Transverse colon (tissue), 4 donors: Measurements from ENCODE around the gene UNC119. TPM values are rescaled to one million over a fixed set of nuclear protein-coding genes. Genes with fewer than 3 reads are reported as not detected.

Experiments used
- DNase-seq: peaks from one replicate; pipeline ENCODE4 v3.0.0-alpha.2; 2019
- H3K27ac ChIP-seq, 4 donors: fragments of 200-600 bp; sonication (generic); 2 replicates each; pipeline ENCODE4 v1.5.1; 2016 to 2018; ENCODE audit warnings: inconsistent platforms in 4 of 4
- H3K27me3 ChIP-seq: fragments of 200-600 bp; sonication (generic); 2 replicates; pipeline ENCODE4 v1.5.1; 2017; ENCODE audit warnings: inconsistent platforms
- H3K36me3 ChIP-seq, 4 donors: fragments of 200-600 bp; sonication (generic); 2 replicates each; pipeline ENCODE4 v1.5.1; 2017 to 2019; ENCODE audit warnings: inconsistent platforms in 4 of 4
- H3K4me1 ChIP-seq, 4 donors: fragments of 200-600 bp; sonication (generic); 2 replicates each; pipeline ENCODE4 v1.5.1; 2017 to 2020; ENCODE audit warnings: inconsistent platforms in 4 of 4
- H3K4me3 ChIP-seq, 4 donors: fragments of 200-600 bp; sonication (generic); 1 replicate in 1 of 4; 2 replicates in 3 of 4; pipeline versions ENCODE4 v1.5.1 to v1.6.1; 2017 to 2019; ENCODE audit warnings: inconsistent platforms in 4 of 4
- H3K9me3 ChIP-seq, 2 donors: fragments of 200-600 bp; sonication (generic); 2 replicates each; pipeline ENCODE4 v1.5.1; 2017 to 2019; ENCODE audit warnings: inconsistent platforms in 2 of 2
- EP300 ChIP-seq: sonication (generic); formaldehyde crosslinking; IDR thresholded peaks from one replicate; pipeline ENCODE4 v1.6.1; 2017; ENCODE audit warnings: antibody characterized with exemption, low read depth
- POLR2A ChIP-seq: fragments of 450-650 bp; IDR thresholded peaks from one replicate; pipeline ENCODE4 v1.6.1; 2016; ENCODE audit warnings: antibody characterized with exemption, mild to moderate bottlenecking, moderate library complexity
- POLR2AphosphoS5 ChIP-seq, 3 donors: sonication (generic); formaldehyde crosslinking; IDR thresholded peaks; one replicate each; pipeline ENCODE4 v1.6.1; 2016; ENCODE audit warnings: antibody characterized with exemption in 3 of 3
- WGBS, 2 donors: methylation state at CpG; one replicate each; pipeline ENCODE4 v1.1.5; 2018; ENCODE audit warnings: low coverage in 1 of 2; 5-methylcytosine and 5-hydroxymethylcytosine counted together
- in situ Hi-C, 4 donors: fragments of 200-750 bp; cut with MboI; loops; one replicate each; pipeline versions ENCODE4 v1.15.0 to v1.15.1; 2017; ENCODE audit warnings: low sequenced_read_pairs in 3 of 4, low pct_ligation_motif_present in 1 of 4, low pct_unique_long_range_greater_than_20kb in 1 of 4
- intact Hi-C: fragments of 100-400 bp; cut with DNase I; formaldehyde crosslinking; loops from one replicate; pipeline ENCODE4 v1.15.1; 2023; ENCODE audit warnings: low total_unique reads
- total RNA-seq, 4 donors: library from RNA; depleted of rRNA; stranded (reverse); fragments of >200 nt; gene quantifications; one replicate each; pipeline ENCODE4 v1.1.0, GENCODE V29; 2016
- TF ChIP-seq, protein P1 (sequence below), 5 experiments: fragments of 200-600 bp in 3 of 5; fragments of 450-650 bp in 2 of 5; sonication (generic) in 3 of 5; IDR thresholded peaks; 1 replicate in 2 of 5; 2 replicates in 3 of 5; pipeline ENCODE4 v1.5.1; 2016 to 2017; ENCODE audit warnings: antibody characterized with exemption in 5 of 5, inconsistent platforms in 3 of 5, mild to moderate bottlenecking in 2 of 5, moderate library complexity in 1 of 5

The UNC119 gene
- total RNA-seq, 4 donors from 2014 or later, result 16.4 to 52.4 (median 32.8) TPM

GRCh38 chr17:28554565-28554964 lies 2.1 kb upstream of the UNC119 start:
- peaks cover 0 to 49% (median 16%) of the 10 kb centered on the region in 4 donors for H3K36me3 ChIP-seq
- no peaks in the 10 kb centered on the region for H3K27me3 ChIP-seq
- TF ChIP-seq, protein P1, sequence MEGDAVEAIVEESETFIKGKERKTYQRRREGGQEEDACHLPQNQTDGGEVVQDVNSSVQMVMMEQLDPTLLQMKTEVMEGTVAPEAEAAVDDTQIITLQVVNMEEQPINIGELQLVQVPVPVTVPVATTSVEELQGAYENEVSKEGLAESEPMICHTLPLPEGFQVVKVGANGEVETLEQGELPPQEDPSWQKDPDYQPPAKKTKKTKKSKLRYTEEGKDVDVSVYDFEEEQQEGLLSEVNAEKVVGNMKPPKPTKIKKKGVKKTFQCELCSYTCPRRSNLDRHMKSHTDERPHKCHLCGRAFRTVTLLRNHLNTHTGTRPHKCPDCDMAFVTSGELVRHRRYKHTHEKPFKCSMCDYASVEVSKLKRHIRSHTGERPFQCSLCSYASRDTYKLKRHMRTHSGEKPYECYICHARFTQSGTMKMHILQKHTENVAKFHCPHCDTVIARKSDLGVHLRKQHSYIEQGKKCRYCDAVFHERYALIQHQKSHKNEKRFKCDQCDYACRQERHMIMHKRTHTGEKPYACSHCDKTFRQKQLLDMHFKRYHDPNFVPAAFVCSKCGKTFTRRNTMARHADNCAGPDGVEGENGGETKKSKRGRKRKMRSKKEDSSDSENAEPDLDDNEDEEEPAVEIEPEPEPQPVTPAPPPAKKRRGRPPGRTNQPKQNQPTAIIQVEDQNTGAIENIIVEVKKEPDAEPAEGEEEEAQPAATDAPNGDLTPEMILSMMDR (IDR thresholded peaks at IDR 0.05), result no peak
- TF ChIP-seq EP300, result no peak
- TF ChIP-seq POLR2AphosphoS5 (IDR thresholded peaks at IDR 0.05), result no peak
- no peak for TF ChIP-seq POLR2A
- no peak overlapping the region for H3K27ac ChIP-seq
- 97% methylated on average over 6 of the region's 6 CpGs; no CpG with 5 or more reads in 1 of the 2 donors for WGBS, 2 donors
- in situ Hi-C loops, result no loop called here
- H3K9me3 ChIP-seq, result no peaks in the 10 kb centered on the region
- no peak overlapping the region for H3K4me3 ChIP-seq
- no peak for DNase-seq
- intact Hi-C loops, result no loop called here
- peaks cover 4 to 23% (median 8%) of the 10 kb centered on the region in 4 donors for H3K4me1 ChIP-seq

- peaks cover 0 to 35% (median 10%) of the 10 kb centered on the region in 4 donors for H3K36me3 ChIP-seq
- in situ Hi-C loops, result no loop called here
- 88 to 89% methylated on average over 5 of the region's 5 CpGs for WGBS, 2 donors
- H3K4me3 ChIP-seq, result peak overlapping the region in 2 of 4 donors; percentile 56 to 91
- intact Hi-C loops, result no loop called here
- H3K27ac ChIP-seq, result peak overlapping the region in 2 of 4 donors; percentile 77 to 89
- H3K4me1 ChIP-seq, result peaks cover 4 to 36% (median 8%) of the 10 kb centered on the region in 4 donors
- no peaks in the 10 kb centered on the region for H3K27me3 ChIP-seq
- no peaks in the 10 kb centered on the region for H3K9me3 ChIP-seq
- no peak for DNase-seq
- no peak for TF ChIP-seq POLR2AphosphoS5 (IDR thresholded peaks at IDR 0.05)
- no peak for TF ChIP-seq POLR2A
- TF ChIP-seq EP300, result no peak
- TF ChIP-seq, protein P1 (IDR thresholded peaks at IDR 0.05), result no peak
Measured at GRCh38 chr17:28553000-28553505, 629 bp upstream of the UNC119 start.

DNA sequence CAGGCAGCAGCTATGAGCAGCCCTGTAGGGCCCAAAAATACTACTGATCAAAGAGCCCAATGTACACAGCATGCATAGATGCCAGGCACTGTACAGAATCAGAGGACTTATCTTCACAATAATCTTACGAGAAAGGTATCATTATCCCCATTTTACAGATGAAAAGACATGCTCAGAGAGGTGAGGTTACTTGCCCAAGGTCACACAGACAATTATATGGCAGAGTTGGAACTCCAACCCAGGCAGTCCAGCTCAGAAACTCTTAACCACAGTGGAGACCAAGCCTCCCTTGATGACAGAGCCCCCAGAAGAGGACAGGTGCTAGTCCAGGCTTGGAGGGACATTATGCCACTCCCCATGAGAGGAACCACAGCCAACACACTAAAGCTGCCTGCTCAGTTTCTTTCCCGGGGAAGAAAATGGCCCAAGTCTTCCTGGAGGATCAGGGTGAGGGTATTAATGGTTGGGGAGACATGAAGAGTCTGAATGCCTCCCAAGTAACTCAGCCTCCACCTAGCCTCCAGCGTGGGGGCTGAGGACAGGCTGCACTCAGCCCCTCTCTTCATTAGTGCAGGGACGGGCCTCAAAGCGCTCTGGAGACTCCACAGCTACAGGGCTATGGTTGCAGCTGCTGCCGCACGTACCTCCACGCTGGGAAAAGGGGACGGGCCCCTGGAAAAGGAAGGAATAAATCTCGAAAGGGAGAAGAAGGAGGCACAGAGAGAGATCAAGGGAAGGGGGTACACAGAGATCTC lies 826 bp downstream of the UNC119 start:
- Histone ChIP-seq H3K27ac (peak overlapping the region; percentile 74 to 89 (median 80)), H3K4me3 (peak overlapping the region; percentile 56 to 91 (median 72)), H3K9me3 (no peaks in the 10 kb centered on the region), H3K4me1 (peaks cover 4 to 37% (median 8%) of the 10 kb centered on the region in 4 donors), H3K27me3 (no peaks in the 10 kb centered on the region), H3K36me3 (peaks cover 0 to 27% (median 5%) of the 10 kb centered on the region in 4 donors)
- in situ Hi-C loops, result no loop called here
- intact Hi-C loops, result no loop called here
- no peak for DNase-seq
- no peak for TF ChIP-seq EP300
- TF ChIP-seq, protein P1 (IDR thresholded peaks at IDR 0.05), result no peak
- no peak for TF ChIP-seq POLR2A
- TF ChIP-seq POLR2AphosphoS5 (IDR thresholded peaks at IDR 0.05), result no peak
- 16 to 27% methylated on average over 3 to 10 of the region's 10 CpGs for whole genome bisulfite sequencing, 2 donors

- WGBS, 2 donors, result 100% methylated on average over 1 of the region's 1 CpG; no CpG with 5 or more reads in 1 of the 2 donors
- Histone ChIP-seq H3K36me3 (peaks cover 0 to 20% (median 1%) of the 10 kb centered on the region in 4 donors), H3K4me1 (peaks cover 4 to 37% (median 8%) of the 10 kb centered on the region in 4 donors), H3K9me3 (no peaks in the 10 kb centered on the region), H3K27me3 (no peaks in the 10 kb centered on the region), H3K4me3 (no peak overlapping the region), H3K27ac (no peak overlapping the region)
- TF ChIP-seq, protein P1 (IDR thresholded peaks at IDR 0.05), result no peak
- intact Hi-C loops (no loop called here), in situ Hi-C loops (no loop called here)
- no peak for DNase-seq
Measured at GRCh38 chr17:28550858-28551257, 1.6 kb downstream of the UNC119 start.
